NCI-H2196 treated with DMSO at 0.1 percent for 48 hours (cell line): Measurements from ENCODE around the gene MED25.

Experiments
- DNase-seq: peaks from one replicate; lab custom pipeline; 2025; ENCODE audit not compliant: unreplicated experiment; lab: John Stamatoyannopoulos, UW

Gene MED25

DNA sequence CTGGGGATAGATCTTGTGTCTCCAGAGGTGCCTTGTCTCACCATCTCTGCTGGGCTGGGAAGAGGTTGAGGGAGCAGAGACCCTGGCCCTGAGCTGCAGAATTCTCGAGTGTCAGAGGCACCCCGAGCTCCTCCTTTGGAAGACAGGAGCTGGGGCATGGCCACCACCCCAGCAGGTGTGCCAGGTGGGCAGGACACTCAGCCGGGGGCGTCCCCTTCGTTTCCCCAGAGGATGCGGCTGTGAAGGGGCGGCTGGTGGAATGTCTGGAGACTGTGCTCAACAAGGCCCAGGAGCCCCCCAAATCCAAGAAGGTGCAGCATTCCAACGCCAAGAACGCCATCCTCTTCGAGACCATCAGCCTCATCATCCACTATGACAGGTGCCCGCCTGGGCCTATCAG, 19.5 kb upstream of the MED25 start:
- DNase-seq: no peak

DNA sequence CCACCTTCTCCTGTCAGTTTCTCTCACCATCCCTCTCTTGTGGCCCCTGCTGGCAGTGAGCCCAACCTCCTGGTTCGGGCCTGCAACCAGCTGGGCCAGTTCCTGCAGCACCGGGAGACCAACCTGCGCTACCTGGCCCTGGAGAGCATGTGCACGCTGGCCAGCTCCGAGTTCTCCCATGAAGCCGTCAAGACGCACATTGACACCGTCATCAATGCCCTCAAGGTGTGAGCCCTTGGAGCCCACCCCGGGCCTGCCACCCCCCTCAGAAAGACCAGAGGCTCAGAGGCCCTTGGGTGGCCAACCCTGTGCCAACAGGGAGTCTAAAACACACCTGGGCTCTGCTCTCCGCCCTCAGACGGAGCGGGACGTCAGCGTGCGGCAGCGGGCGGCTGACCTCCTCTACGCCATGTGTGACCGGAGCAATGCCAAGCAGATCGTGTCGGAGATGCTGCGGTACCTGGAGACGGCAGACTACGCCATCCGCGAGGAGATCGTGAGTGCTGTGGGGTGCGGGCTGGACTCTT, 18.8 kb upstream of the MED25 start:
- no peak for DNase-seq

DNA sequence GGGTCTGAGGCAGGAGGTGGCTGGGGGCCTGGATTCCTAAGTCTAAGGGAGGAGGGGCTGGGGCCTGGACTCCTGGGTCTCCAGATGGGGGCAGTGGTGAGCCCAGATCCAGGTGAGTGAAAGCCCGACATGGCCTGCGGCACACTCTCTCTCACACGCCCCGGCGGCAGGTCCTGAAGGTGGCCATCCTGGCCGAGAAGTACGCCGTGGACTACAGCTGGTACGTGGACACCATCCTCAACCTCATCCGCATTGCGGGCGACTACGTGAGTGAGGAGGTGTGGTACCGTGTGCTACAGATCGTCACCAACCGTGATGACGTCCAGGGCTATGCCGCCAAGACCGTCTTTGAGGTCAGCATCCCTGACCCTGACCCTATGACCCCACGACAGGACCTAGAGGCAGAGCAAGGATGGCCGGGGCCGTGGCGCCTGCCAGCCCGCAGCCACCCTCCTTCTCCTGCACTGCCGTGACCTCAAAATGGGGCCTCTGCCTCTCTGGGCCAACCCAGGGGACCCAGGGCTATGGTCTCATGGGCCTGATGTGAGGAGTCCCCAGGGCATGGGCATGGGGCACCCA, 18.2 kb upstream of the MED25 start:
- no peak for DNase-seq

DNA sequence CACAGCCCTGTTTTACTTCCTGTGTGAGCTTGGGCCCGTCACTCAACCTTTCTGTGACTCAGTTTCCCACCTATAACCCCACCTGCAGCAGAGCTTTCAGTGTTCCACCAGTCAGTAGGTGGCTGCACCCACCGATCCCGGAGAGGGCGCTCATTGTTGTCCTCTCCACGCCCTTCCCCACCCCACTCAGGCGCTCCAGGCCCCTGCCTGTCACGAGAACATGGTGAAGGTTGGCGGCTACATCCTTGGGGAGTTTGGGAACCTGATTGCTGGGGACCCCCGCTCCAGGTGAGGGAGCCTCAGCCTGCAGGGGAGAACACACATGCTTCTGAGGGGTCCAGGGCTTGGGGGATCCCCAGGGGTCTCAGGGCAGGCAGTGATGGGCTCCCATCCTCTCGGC, 17.3 kb upstream of the MED25 start:
- DNase-seq: no peak

DNA sequence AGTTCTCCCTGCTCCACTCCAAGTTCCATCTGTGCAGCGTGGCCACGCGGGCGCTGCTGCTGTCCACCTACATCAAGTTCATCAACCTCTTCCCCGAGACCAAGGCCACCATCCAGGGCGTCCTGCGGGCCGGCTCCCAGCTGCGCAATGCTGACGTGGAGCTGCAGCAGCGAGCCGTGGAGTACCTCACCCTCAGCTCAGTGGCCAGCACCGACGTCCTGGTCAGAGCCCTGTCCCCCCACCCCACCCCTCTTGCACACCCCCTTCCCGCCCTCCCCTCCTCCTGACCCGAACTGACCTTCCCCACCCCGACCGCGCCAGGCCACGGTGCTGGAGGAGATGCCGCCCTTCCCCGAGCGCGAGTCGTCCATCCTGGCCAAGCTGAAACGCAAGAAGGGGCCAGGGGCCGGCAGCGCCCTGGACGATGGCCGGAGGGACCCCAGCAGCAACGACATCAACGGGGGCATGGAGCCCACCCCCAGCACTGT, 16.6 kb upstream of the MED25 start:
- no peak for DNase-seq

DNA sequence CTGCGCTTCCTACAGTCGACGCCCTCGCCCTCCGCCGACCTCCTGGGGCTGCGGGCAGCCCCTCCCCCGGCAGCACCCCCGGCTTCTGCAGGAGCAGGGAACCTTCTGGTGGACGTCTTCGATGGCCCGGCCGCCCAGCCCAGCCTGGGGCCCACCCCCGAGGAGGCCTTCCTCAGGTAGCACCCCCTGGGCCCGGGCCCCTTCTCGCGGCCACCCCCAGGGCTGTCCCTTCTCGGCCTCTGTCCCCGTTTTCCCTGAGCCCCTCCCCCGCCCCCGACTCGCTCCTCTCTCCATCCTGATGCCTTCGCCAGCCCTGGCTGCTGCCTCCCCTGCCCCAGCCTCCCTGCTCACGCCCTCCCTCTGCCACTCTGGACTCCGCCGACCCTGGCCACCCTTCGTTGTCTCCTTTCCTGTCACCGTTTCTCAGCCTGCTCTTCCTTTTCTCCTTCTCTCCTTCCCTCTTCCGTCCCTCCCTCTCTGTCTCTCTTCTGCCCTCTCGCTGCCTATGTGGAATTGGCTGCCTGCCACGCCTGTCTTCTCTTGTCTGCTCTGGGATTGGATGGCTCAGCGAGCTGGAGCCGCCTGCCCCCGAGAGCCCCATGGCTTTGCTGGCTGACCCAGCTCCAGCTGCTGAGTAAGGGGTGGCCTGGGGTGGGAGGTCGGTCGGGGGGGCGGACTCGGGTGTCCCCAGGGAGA, 16.0 kb upstream of the MED25 start:
- DNase-seq: peak; percentile 87

DNA sequence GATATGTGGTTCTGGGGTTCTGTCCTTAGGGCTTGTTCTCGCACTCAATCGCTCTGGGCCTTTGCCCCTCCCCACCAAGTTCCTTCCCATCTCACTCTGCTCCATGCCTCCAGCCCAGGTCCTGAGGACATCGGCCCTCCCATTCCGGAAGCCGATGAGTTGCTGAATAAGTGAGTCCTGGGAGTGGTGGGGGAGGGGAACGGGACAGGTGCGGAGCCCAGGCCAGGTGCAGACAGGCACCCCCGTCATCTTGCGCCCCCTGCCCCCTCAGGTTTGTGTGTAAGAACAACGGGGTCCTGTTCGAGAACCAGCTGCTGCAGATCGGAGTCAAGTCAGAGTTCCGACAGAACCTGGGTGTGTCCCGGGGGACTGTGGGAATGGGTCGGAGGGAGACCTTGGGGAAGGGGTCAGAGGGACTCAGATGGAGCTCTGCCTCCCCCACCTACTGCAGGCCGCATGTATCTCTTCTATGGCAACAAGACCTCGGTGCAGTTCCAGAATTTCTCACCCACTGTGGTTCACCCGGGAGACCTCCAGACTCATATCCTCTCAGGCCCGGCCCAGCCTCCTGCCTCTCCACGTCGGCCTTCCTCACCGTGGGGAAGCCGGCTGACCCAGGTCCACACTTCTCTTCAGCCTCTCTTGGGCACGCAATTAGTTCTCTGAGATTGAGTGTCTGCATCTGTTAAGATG, 15.1 kb upstream of the MED25 start:
- DNase-seq: peak; percentile 27

DNA sequence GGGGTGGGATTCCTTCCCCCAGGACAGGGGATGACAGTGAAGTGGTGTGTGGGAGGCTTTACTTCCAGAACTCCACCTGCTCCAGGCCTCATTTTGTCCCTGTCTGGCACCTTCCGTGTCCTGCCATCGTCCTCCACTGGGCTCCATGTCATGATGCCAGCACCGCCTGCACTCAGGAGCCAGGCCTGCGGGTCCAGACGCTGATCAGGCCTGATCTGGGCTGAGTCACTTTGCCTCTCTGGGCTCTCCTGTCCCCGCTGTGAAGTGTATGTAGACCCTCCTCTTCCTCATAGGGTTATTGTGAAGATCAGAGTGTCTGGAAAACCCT, 14.6 kb upstream of the MED25 start:
- no peak for DNase-seq

DNA sequence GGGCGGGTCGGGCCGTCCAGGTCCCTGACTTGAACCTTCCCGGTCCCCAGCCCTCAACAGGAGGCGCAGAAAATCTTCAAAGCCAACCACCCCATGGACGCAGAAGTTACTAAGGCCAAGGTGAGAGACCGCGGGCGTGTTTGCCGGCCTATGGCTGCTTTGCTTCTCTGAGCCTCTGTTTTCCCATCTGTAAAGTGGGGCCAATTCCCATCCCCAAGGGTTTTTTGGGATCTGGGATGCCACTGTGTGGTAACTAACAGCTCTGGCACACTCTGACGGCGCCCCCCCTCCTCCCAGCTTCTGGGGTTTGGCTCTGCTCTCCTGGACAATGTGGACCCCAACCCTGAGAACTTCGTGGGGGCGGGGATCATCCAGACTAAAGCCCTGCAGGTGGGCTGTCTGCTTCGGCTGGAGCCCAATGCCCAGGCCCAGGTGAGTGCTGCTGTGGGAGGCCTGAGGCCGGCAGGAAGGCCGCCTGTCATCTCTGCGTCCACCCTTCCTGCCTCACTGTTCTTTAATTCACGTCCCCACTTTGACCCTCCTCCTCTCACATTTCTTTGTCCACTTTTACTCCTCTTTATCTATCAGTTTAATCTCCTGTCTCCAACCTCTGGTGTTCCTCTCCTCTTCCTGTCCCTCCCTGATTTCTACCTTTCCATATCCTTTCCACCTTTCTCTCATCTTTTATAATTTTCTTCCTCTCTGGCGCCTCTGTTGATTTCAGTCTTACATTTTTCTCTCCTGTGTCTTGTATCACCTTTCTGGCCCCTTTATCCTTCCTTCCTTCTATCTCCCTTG, 12.1 kb upstream of the MED25 start:
- DNase-seq: no peak

DNA sequence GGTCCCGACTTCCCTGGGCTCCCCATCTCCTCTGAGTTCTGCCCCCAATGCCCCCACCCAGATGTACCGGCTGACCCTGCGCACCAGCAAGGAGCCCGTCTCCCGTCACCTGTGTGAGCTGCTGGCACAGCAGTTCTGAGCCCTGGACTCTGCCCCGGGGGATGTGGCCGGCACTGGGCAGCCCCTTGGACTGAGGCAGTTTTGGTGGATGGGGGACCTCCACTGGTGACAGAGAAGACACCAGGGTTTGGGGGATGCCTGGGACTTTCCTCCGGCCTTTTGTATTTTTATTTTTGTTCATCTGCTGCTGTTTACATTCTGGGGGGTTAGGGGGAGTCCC, 11.5 kb upstream of the MED25 start:
- DNase-seq: no peak

DNA sequence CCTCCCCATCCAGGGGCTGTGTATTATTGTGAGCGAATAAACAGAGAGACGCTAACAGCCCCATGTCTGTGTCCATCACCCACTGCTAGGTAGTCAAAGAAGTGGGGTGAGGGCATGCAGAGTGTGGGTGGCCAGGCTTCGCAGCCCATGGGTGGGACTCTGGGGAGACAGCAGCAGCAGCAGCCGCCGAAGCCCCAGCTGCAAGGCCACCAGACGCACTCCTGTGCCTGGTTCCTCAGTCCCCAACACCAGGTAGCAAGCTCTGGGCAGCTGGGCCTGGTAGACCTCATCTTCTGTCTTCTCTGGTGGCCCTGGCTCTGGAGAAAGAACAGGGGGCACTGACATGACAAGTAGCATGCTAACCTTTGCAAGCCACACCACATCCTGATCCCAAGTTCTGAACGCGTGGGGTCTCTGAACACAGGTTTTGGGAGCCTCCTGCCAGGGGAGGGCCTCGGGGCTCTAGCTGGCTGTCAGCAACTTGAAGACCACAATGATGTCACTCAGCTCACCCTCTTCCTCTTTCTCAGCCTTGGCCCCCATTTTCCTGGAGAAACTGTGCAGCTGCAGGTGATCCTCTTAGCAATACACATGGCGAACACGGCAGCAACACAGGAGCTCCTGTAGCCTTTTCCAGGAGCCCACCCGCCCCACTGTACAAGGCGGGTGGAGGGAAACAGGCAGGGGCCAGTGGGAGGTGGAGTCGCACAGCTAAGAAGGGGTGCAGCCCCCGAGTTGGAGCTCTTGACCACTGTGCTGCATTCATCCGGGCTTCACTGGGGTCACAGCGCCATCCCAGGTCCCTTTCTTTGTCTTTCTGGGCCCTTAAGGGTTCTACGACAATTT, 10.8 kb upstream of the MED25 start:
- no peak for DNase-seq

DNA sequence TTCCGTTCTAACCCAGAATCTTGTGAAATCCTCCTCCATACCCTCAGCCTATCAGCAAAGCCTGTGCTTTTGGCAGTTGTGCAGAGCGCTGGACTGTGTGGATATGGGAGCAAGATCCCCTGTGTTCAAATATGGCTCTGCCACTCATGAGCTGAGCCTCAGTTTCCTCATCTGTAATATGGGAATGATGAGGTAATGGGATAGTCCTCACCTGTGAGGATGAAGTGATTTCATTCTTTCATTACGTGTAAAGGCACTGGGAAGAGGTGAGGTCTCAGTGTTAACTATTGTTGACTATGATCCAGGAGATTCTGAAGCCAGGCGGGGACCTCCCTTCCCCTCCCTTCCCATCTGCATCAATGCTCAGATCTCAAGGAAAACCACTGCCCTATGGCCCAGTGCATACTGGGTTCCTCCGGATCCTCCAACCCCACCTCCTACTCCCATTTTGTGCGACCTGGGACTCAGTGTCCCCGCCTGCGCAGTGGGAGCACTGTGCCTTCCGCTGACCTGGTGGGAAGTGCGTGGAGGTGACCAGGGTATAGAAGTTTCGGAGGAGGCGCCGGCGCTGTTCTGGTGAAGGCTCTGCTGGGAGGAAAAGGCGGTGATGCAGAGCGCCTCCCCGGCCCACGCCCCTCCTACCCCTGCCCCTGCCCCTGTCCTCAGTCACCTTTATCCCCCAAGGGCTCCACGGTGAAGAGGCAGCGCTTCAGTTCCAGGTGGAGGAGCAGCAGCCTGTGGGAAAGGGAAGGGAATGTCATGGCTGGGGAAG, 10.0 kb upstream of the MED25 start:
- no peak for DNase-seq

DNA sequence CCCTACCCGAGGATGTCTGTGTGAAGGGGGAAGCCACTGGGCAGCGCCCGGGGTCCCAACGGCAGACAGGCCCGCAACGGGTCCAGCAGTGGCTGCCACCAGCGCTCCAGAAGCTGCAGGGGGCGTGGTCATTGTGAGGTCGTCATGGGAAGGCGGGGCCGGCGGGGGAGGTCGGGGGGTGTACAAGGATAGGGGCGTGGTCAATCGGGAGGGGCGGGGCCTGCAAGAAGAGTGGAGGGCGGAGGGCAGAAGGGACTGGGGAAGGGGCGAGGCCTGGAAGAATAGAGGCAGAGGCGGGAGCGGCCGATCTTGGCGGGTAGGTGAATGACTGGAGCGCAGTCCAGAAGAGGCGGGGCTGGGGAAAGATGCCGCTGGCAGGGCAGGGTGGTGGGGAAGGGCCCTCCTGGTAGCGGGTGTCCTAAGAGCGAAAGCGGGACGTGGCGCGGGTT, 9.4 kb upstream of the MED25 start:
- DNase-seq: peak; percentile 94

DNA sequence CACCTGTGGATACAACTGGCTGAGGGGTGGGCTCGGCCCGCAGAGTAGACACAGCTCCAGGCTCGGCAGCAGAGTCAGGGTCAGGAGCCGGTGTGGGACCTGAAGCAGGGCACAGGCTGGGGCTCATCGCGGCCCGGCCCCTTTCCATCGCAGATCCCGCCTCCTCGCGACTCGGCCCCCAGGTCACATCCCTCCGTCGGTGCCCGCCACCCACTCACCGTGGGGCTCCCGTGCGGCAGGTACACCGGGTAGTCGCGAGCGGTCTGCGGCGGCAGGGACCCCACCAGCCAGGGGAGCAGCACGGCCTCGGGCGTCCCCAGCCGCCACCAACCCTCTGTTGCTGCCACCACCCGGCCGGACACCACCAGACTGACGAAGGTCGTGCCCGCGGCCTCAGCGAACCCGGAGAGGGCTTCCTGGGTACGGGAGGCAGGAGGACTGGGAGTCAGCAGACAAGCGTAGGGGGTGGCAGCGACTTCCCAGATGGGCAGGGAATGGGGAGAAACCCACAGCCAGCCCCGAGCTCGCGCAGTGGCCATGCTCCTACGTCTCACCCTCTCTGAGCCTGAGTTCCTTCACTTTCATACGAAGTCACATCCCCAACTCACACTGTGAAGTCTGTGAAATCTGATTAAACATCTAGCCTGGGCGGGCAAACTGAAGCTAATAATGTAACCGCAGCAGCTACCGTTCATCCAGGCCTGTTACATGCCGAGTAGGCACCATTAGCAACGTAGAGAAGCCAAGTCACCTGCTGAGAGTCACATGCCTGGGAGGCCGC, 8.7 kb upstream of the MED25 start:
- DNase-seq: no peak

DNA sequence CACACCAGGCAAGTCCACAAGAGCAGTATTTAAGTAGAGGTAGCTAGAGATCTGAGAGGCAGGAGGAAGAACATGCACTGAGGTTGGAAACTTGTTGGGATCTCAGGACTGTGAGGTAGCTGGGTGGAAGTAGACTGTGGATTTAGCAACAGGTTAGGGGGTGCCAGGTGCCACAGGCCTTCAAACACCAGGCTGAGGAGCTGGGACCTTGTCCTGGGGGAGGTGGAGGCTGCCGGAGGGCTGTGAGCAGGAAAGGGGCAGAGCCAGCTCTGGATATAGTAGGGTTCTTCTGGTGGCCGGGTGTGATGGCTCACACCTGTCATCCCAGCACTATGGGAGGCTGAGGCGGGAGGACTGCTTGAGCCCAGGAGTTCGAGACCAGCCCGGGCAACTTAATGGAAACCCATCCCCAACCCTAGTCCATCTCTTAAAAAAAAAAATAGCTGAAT, 8.1 kb upstream of the MED25 start:
- DNase-seq: peak; percentile 26

DNA sequence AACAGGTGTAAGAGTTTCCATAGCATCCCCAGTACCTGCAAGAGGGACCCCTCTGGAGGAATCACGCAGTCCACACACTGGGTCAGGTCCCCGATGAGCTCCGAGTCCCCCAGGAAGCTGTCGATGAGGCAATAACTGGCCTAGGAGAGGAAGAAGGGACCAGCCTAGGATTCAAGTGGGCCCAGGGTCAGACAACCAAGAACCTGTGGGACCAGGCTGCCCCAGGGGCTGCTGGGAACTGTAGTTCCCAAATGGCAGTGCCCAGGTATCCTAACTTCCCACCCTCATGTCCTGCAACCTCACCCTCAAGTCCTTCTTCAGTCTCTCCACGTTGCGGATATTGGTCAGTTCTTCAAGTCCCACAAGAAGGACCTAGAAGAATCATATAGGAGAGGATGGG, 6.8 kb upstream of the MED25 start:
- no peak for DNase-seq

DNA sequence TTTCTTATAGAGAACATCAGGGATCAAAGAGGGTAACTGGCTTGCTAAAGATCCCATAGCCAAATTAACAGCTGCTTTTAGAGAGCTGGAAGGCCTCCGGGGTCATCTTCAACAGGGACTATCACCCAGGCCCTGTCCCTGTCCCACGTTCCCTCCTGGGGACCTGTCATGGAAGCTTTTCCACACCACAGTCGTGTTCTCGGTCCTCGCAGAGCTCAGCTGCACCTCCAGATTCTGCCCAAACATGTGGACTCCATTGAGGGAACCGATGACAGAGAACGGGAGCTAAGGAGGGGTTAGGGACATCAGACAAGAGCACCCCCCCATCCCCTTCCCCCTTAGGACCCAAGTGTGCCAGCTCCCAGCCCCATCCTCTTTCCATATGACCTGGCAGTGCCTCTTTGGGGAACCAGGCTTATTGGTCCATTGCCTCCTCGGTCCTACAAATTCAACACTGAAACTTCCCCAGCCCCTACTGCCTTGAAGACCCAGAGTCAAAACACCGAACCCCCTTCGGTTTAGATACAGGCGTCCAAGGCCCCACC, 5.6 kb upstream of the MED25 start:
- no peak for DNase-seq

DNA sequence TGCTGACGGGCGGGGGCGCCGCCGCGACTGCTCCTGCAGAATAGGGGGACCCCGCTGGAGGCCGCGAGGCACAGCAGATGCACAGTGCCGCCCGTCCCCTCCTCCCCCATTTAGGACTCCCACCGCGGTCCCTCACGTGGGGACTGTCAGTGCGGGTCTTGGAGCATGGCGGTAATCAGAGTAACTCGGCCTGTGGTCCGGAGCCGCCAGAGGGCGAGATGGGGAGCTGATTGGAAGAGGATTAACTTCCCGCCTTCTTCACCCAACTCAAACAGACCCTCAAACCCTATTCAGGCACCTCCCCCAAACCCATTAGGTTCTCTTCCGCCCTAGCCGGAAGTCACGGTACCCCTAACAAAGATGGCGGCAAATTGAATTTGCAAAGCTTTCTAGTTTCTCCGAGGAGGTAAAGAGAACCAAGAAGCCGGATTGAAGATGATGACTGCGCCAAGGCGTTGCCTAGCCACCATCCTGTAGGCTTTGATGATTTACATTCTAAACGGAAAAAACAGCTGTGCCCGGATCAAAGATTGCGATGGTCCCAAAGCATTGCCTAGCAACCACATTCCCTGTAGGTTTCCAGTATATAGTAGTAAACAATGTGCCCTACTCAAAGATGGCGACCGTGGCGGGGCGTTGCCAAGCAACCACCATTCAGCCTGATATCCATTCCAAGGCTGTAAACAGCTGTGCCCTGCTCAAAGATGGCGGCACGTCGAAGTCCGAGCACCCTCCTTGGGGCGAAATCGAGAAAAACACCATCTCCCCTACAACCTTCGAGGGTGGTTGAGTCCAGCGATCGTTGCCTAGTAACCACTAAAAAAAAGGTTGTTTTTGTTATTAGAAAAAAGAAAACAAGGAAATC, 4.9 kb upstream of the MED25 start, which contains the start of gene FUZ:
Gene FUZ, minus strand, starts transcription at position 296 of the 865 bp plus-strand sequence. Its CDS starts 186 bp downstream, at position 110.
- DNase-seq: peak; percentile 97
